Activated T-helper 1 cell treated with anti-CD3 and anti-CD28 coated beads, Interleukin-12 subunit alpha, Interleukin-12 subunit beta, Interleukin-2, Interleukin-4 antibody, amounts not matched to agents 30 ng/mL and 10 ng/mL and 1 ng/mL, durations not matched to agents 14 hours and 24 hours and 36 hours (primary cell): Measurements from ENCODE around the gene SERPINB10. TPM values are rescaled to one million over a fixed set of nuclear protein-coding genes. Genes with fewer than 3 reads are reported as not detected.

Experiments used
- DNase-seq: peaks from one replicate; pipeline ENCODE4 v3.0.0; 2021; ENCODE audit warnings: low spot score
- H3K27ac Mint-ChIP-seq: one replicate; pipeline ENCODE4 v1.8.0; 2021; ENCODE audit warnings: mild to moderate bottlenecking, mixed read lengths
- H3K27me3 Mint-ChIP-seq: one replicate; pipeline ENCODE4 v1.8.0; 2022; ENCODE audit warnings: mild to moderate bottlenecking, moderate library complexity, mixed read lengths; ENCODE audit not compliant: insufficient read depth
- H3K36me3 Mint-ChIP-seq: one replicate; pipeline ENCODE4 v1.8.0; 2021; ENCODE audit warnings: low read depth, mixed read lengths
- H3K4me1 Mint-ChIP-seq: one replicate; pipeline ENCODE4 v1.8.0; 2021; ENCODE audit warnings: low read depth, mixed read lengths
- H3K4me3 Mint-ChIP-seq: one replicate; pipeline ENCODE4 v1.8.0; 2021; ENCODE audit warnings: mild to moderate bottlenecking, moderate library complexity, mixed read lengths
- H3K9me3 Mint-ChIP-seq: one replicate; pipeline ENCODE4 v1.8.0; 2021; ENCODE audit warnings: mixed read lengths
- intact Hi-C: fragments of 100-400 bp; cut with micrococcal nuclease; formaldehyde crosslinking; loops from one replicate; pipeline ENCODE4 v1.15.1; 2024
- total RNA-seq: library from RNA; stranded (reverse); gene quantifications from 2 replicates; pipeline ENCODE4 v1.2.3, GENCODE V29; 2022

SERPINB10 gene
- total RNA-seq, 1 donor from 2014 or later, result not detected

- Mint-ChIP-seq H3K27ac (no peak overlapping the region), H3K36me3 (peaks cover 36% of the 10 kb centered on the region), H3K27me3 (no peaks in the 10 kb centered on the region), H3K4me3 (no peak overlapping the region), H3K4me1 (peaks cover 34% of the 10 kb centered on the region), H3K9me3 (no peaks in the 10 kb centered on the region)
- intact Hi-C loops, result no loop called here
- DNase-seq, result no peak
Measured at GRCh38 chr18:63980027-63980426, 72.3 kb downstream of the SERPINB10 start.

GRCh38 chr18:63980896-63981460 is 73.2 kb downstream of the SERPINB10 start:
- H3K9me3 Mint-ChIP-seq, result no peaks in the 10 kb centered on the region
- peaks cover 39% of the 10 kb centered on the region for H3K36me3 Mint-ChIP-seq
- DNase-seq, result no peak
- H3K27ac Mint-ChIP-seq, result no peak overlapping the region
- peaks cover 31% of the 10 kb centered on the region for H3K4me1 Mint-ChIP-seq
- no peak overlapping the region for H3K4me3 Mint-ChIP-seq
- no peaks in the 10 kb centered on the region for H3K27me3 Mint-ChIP-seq
- intact Hi-C loops, result no loop called here

GRCh38 chr18:63981719-63982118 is 74.0 kb downstream of the SERPINB10 start:
- Mint-ChIP-seq H3K9me3 (no peaks in the 10 kb centered on the region), H3K4me1 (peaks cover 31% of the 10 kb centered on the region), H3K36me3 (peaks cover 39% of the 10 kb centered on the region), H3K27ac (no peak overlapping the region), H3K27me3 (no peaks in the 10 kb centered on the region), H3K4me3 (no peak overlapping the region)
- intact Hi-C loops, result no loop called here
- no peak for DNase-seq

- DNase-seq, result no peak
- peaks cover 39% of the 10 kb centered on the region for H3K36me3 Mint-ChIP-seq
- peaks cover 31% of the 10 kb centered on the region for H3K4me1 Mint-ChIP-seq
- intact Hi-C loops, result no loop called here
- H3K27ac Mint-ChIP-seq, result no peak overlapping the region
- H3K27me3 Mint-ChIP-seq, result no peaks in the 10 kb centered on the region
- H3K9me3 Mint-ChIP-seq, result no peaks in the 10 kb centered on the region
- H3K4me3 Mint-ChIP-seq, result no peak overlapping the region
Measured at GRCh38 chr18:63982361-63982760, 74.6 kb downstream of the SERPINB10 start.

Other genes with a start within 250 kb of the SERPINB10 start
- not detected in 2 replicates for gene SERPINB3, start 246.1 kb upstream of the SERPINB10 start, total RNA-seq
- not detected in 2 replicates for gene SERPINB11, start 205.0 kb upstream of the SERPINB10 start, total RNA-seq
- not detected in 2 replicates for gene SERPINB7, start 132.5 kb upstream of the SERPINB10 start, total RNA-seq
- gene SERPINB2, start 20.3 kb upstream of the SERPINB10 start, total RNA-seq, result not detected in 2 replicates
- 19.7 and 27.8 TPM in 2 replicates for gene HMSD, start 41.3 kb downstream of the SERPINB10 start, total RNA-seq
- gene SERPINB8, start 62.1 kb downstream of the SERPINB10 start, total RNA-seq, result 22.8 and 25.7 TPM in 2 replicates
- not detected in 2 replicates for gene LINC00305, start 241.1 kb downstream of the SERPINB10 start, total RNA-seq